HG02642 (cell line): Measurements from ENCODE around the gene PUS7.
"Not testable (repeated sequence)": the region's sequence is repeated elsewhere in the genome, so short reads cannot be mapped to it uniquely, and the experiment has no call there.

Experiments used
- ATAC-seq: cut with Tn5 transposase; IDR thresholded peaks from one replicate; pipeline ENCODE4 v1.9.1; 2021; ENCODE audit warnings: mild to moderate bottlenecking; ENCODE audit not compliant: unreplicated experiment, poor library complexity

The PUS7 gene

DNA sequence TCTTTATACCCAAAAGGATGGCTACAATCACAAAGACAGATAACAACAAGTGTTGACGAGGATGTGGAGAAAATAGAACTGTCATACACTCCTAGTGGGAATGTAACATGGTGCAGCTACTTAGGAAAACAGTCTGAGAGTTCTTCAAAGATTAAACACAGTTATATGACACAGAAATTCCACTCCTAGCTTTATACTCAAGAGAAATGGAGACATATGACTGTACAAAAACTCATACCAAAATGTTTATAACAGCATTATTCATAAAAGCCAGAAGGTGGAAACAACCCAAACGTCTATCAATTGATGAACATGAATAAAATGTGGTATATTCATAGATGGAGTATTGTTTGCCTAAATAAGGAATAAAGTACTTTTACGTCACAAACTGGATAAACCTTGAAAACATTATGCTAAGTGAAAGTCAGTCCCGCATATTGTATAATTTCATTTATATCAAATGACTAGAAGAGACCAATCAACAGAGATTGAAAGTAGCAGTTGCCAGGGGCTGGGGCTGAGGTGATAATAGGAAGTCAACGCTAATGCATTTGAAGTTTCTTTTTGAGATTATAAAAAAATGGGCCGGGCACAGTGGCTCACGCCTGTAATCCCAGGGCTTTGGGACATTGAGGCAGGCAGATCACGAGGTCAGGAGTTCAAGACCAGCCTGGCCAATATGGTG is 71.8 kb downstream of the PUS7 start:
- ATAC-seq, result no peak

DNA sequence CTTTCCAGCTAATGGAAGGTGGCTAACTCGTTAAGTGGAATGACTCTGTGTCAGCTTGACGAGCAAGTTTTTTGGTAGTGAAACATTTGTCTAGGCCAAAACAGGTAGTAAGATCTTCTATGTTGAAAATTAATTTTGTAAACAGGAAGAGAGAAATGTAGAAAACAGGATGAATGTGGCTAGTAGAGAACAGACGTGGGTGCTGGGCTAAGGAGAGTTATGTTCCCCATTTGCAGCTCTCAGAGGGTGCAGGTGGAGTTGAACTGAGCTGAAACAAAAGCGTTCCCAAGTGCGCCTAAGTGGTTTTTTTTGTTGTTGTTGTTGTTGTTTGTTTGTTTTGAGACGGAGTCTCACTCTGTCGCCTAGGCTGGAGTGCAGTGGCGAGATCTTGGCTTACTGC is 73.9 kb downstream of the PUS7 start:
- peak; percentile 66 for ATAC-seq

DNA sequence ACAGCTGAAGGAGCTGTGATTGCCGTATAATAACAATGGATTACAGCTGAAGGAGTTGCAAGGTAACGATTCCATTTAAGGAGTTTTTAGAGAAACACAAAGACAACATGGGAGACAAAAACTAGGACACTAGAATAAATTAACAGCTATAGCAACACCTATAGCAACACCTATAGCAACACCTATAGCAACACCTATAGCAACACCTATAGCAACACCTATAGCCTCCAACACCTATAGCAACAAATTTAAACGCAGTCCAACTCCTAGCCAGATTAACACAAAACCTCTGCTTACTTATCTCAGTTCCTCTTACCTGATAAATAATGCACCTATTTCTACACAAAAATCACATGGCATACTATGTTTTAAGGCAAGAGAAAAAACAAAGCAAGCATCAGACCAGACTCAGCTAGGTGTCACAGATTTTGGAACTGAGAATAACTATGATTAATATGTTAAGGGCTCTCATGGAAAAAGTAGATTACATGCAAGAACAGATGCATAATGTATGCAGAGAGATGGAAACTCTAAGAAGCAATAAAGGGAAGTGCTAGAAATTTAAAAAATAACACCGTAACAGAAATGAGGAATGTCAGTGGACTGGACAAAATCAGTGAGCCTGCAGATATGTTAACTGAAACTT is 77.6 kb downstream of the PUS7 start:
- ATAC-seq, result no peak

DNA sequence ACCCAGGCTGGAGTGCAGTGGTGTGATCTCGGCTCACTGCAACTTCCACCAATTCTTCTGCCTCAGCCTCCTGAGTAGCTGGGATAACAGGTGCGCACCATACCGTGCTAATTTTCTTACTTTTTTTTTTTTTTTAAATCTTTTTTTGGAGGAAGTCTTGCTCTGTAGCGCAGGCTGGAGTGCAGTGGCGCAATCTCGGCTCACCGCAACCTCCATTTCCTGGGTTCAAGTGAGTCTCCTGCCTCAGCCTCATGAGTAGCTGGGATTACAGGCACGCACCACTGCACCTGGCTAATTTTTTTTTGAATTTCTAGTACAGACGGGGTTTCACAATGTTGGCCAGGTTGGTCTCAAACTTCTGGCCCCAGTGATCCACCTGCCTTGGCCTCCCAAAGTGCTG is 79.9 kb downstream of the PUS7 start:
- not testable (repeated sequence) for ATAC-seq

DNA sequence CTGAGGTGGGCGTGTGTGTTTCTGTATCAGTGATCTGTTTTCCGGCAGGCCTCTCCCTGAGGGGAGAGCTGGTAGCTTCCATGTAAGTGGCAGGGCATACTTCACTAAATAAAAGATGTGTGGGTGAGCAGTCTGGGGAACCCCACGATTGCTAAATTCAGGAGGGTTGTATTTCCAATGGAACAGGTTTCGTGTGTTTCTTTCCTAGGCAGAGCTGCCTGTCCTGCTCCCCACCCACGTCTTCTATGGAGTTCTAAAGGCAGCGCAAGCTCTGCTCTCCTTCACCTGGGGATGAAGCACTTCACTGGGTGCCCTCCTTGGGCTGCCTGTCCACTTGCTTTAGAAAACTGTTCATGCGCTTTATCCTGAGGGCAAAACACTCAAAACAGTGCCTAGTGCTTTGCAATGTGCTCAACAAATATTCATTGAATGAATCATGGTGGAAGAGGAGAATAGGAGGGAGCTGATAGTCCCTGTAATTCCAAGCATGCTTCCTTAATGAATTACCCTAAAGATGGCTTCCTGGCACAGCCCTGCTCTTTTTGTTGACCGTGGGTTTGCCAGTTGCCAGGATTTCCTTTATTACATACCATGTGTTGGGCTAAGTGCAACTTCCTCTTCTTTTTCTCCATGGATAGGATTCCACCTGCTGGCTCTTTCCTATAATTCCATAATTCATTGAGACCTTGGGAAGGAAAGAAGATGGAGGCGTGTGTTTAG is 82.7 kb downstream of the PUS7 start:
- ATAC-seq, result no peak

DNA sequence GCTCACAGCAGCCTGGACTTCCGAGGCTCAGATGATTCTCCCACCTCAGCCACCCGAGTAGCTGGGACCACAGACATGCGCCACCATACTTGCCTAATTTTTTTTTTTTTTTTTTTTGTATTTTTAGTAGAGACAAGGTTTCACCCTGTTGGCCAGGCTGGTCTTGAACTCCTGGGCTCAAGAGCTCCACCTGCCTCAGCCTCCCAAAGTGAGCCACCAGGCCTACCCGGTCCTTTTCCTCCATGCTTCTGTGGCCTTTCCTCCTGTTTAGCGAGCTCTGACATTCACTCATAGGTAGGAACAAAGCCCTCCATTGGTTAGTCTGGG is 83.3 kb downstream of the PUS7 start:
- no peak for ATAC-seq

DNA sequence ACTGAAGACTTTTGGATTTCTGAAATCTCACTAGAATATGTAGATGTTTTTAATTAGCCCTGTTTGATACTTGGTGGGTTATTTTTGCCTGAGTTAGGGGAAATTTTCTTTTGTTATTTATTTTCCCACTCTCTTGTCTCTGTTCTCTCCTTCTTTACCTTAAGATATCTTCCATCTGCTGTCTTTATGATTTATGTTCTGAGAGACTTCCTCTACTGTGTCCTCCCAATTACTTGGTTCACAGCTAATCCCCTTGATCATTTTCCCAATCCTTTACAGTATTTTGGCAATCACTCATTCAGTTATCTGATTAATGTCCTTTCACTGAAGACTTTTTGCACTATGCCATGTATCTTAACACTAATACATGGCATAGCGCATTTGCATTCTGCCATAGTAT is 83.8 kb downstream of the PUS7 start:
- no peak for ATAC-seq

DNA sequence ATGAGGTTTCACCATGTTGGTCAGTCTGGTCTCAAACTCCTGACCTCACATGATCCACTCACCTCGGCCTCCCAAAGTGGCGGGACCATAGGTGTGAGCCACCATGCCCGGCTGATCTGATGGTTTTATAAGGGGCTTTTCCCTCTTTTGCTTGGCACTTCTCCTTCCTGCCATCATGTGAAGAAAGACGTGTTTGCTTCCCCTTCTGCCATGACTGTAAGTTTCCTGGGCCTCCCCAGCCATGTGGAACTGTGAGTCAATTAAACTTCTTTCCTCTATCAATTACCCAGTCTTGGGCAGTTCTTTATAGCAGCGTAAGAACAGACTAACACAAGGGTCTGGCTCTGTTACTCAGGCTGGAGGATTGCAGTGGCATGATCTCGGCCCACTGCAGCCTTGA is 84.7 kb downstream of the PUS7 start:
- not testable (repeated sequence) for ATAC-seq

DNA sequence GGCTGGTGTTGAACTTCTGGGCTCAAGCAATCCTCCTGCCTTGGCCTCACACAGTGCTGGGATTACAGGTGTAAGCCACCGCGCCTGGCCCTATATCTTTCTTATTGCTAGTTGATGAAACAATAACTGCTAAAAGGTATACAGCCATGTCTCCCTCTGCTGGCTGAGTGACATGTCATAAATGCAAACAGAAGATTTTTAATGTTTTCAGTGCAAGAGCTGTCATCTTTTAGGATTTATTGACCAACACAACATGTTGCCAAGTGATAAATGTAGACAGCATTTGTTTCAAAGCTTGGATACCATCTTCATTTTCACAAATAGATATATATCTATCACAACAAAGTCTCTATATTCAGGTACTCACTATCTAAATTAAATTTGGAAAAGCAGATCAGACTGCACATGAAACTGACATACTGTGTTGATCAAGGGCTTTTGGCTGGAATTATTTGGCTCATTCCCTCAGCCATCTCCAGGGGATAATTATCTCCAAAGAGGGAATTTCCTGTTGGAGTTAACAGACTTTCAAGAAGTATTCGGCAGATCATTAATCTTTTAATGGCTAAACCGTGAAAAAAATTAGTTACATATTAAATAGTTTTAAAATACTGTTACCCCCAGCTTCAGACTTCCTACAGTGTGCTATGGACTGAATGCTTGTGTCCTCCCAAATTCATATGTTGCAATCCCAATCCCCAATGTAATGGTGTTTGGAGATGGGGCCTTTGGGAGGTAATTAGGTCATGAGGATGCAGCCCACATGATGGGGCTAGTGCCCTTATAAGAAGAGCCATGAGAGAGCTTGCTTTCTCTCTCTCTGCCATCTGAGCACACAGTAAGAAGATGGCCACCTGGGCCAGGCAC is 92.1 kb downstream of the PUS7 start:
- no peak for ATAC-seq

DNA sequence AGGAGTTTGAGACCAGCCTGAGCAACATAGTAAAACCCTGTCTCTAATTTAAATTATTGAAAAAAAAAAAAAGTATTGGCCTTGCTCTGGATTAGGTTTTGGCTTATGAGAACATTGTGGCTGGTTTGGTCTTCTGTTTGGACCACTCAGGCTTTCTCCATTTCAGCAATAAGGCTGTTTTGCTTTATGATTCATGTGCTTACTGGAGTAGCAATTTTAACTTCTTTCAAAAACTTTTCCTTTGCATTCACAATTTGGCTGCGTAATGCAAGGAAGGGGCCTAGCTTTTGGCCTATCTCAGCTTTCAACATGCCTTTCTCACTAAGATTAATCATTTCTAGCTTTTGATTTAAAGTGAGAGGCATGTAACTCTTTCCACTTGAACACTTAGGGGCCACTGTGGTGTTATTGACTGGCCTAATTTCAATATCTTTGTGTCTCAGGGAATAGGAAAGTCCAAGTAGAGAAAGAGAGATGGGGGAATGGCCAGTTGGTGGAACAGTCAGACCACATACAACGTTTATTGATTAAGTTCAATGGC is 95.4 kb downstream of the PUS7 start:
- ATAC-seq, result no peak

DNA sequence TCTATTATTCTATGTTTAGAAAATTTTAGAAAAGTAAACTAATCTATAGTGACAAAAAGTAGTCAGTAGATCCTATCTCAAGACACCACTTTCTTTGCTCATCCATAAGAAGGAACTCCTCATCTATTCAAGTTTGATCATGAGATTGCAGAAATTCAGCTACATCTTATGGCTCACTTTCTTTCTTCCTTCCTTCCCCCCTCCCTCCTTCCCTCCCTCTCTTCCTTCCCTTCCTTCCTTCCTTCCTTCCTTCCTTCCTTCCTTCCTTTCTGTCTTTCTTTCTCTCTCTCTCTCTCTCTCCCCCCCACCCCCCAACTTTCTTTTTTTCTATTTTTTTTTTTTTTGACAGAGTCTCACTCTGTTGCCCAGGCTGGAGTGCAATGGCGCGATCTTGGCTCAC is 98.1 kb downstream of the PUS7 start:
- no peak for ATAC-seq

DNA sequence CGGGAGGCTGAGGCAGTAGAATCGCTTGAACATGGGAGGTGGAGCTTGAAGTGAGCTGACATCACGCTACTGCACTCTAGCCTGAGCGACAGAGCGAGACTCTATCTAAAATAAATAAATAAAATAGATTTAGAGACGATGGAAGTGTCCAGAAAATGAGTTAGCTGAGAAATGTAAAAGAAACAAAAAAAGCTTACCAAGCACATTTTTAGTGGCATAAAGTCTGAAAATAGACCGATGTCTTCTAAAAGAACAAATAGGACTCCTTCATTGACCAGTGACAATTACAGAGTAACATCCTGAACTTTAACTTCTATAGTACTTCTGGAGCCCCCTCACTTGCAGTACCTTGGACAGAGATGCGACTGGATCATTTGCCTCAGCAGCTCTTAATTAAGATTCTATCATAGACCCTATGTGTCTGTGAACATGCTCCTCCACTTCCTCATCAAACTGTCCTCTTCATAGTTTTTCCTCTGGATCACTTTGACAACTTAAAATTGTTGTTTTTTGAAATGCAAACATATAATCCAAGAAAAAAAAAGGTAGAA is 108.1 kb downstream of the PUS7 start:
- ATAC-seq, result no peak

DNA sequence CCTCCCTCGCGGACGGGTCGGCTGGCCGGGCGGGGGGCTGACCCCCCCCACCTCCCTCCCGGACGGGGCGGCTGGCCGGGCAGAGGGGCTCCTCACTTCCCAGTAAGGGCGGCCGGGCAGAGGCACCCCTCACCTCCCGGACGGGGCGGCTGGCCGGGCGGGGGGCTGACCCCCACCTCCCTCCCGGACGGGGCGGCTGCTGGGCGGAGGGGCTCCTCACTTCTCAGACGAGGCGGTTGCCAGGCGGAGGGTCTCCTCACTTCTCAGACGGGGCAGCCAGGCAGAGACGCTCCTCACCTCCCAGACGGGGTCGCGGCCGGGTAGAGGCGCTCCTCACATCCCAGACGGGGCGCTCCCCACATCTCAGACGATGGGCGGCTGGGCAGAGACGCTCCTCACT is 111.3 kb downstream of the PUS7 start:
- not testable (repeated sequence) for ATAC-seq

DNA sequence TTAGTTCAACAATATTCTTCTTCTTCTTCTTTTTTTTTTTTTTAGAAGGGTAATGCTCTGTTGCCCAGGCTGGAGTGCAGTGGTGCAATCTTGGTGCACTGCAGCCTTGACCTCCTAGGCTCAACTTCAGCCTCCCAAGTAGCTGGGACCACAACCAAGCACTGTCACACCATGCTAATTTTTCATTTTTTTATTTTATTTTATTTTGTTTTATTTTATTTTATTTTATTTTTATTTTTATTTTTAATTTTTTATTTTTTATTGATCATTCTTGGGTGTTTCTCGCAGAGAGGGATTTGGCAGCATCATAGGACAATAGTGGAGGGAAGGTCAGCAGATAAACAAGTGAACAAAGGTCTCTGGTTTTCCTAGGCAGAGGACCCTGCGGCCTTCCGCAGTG is 112.3 kb downstream of the PUS7 start:
- ATAC-seq, result not testable (repeated sequence)

DNA sequence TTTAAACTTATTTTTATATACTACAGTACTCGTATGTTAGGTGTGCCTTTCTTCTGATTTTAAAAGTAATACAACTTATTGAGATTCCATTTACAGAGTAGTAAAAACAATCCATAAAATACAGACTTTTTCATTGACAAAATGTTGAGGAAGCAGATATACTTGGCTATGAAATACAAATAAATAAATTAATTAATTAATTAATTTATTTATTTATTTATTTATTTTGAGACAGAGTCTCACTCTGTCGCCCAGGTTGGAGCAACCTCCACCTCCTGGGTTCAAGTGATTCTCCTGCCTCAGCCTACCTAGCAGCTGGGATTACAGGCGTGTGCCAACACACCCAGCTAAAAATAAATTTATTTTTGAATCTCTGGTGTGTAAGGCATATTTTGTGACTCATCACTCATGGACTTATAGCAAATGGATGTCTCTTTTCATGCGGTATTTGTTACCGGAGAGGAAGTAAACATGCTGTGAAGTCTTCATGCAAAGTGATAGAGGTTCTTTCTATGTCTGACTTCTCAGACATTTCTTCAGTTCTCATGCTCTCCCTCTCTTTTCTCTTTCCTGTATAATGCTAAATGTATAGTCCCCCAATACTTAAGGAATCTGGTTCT is 113.2 kb downstream of the PUS7 start:
- no peak for ATAC-seq
